ENCODE data around the gene PSMD13.
A peak's percentile ranks its signal among the peaks of the same experiment; 100 is the strongest.
"Not testable (repeated sequence)": the region's sequence is repeated elsewhere in the genome, so short reads cannot be mapped to it uniquely, and the experiment has no call there.

The PSMD13 gene
- 50.5 reads per million, percentile 68 among the genes with 10 or more reads in this experiment for total RNA-seq

GRCh38 chr11:236774-237767 is at the start of gene PSMD13:
PSMD13 (plus strand) TSS chr11:236976; CDS start chr11:237050, 74 bp downstream.
- DNase-seq: peak; percentile 82

- not testable (repeated sequence) for DNase-seq
Measured at GRCh38 chr11:189200-189783, 47.5 kb upstream of the PSMD13 start.

- DNase-seq: not testable (repeated sequence)
Measured at GRCh38 chr11:189843-190311, 46.9 kb upstream of the PSMD13 start.

- not testable (repeated sequence) for DNase-seq
Measured at GRCh38 chr11:190546-190945, 46.2 kb upstream of the PSMD13 start.

- DNase-seq: not testable (repeated sequence)
Measured at GRCh38 chr11:191490-192478, 45.0 kb upstream of the PSMD13 start.

GRCh38 chr11:192674-193128 is 44.1 kb upstream of the PSMD13 start, which contains the start of gene SCGB1C1:
SCGB1C1 (plus strand) TSS chr11:193078; CDS start chr11:193100, 22 bp downstream.
- DNase-seq: not testable (repeated sequence)

GRCh38 chr11:193481-193880 is 43.3 kb upstream of the PSMD13 start:
- DNase-seq: not testable (repeated sequence)

GRCh38 chr11:196786-197731 is 39.7 kb upstream of the PSMD13 start:
- DNase-seq: no peak

GRCh38 chr11:197741-198235 is 39.0 kb upstream of the PSMD13 start:
- DNase-seq: no peak

GRCh38 chr11:198236-198806 is 38.5 kb upstream of the PSMD13 start:
- DNase-seq: no peak

- no peak for DNase-seq
Measured at GRCh38 chr11:199004-199581, 37.7 kb upstream of the PSMD13 start.

- DNase-seq: no peak
Measured at GRCh38 chr11:199782-200181, 37.0 kb upstream of the PSMD13 start.

- DNase-seq: no peak
Measured at GRCh38 chr11:200224-201003, 36.4 kb upstream of the PSMD13 start.

- DNase-seq: no peak
Measured at GRCh38 chr11:201966-202365, 34.8 kb upstream of the PSMD13 start.

GRCh38 chr11:202490-202889 is 34.3 kb upstream of the PSMD13 start:
- DNase-seq: no peak

GRCh38 chr11:203056-203944 is 33.5 kb upstream of the PSMD13 start:
- DNase-seq: no peak

GRCh38 chr11:203945-204586 is 32.7 kb upstream of the PSMD13 start:
- no peak for DNase-seq
